HG03025 (cell line): Measurements from ENCODE around the gene ENTPD1.
"Not testable (repeated sequence)": the region's sequence is repeated elsewhere in the genome, so short reads cannot be mapped to it uniquely, and the experiment has no call there.

Experiments used
- ATAC-seq: cut with Tn5 transposase; IDR thresholded peaks from one replicate; pipeline ENCODE4 v1.9.1; 2021; ENCODE audit warnings: mild to moderate bottlenecking, moderate library complexity; ENCODE audit not compliant: unreplicated experiment, low FRiP score

ENTPD1 gene

GRCh38 chr10:95907456-95908253 is 151.7 kb downstream of the ENTPD1 start, which contains the start of gene CC2D2B:
Gene CC2D2B (plus strand): TSS chr10:95907975. CDS start chr10:95911324, 3,349 bp downstream.
- ATAC-seq, result peak; percentile 91

GRCh38 chr10:95908450-95908849 is 152.5 kb downstream of the ENTPD1 start:
- ATAC-seq, result no peak

GRCh38 chr10:95909561-95909960 is 153.6 kb downstream of the ENTPD1 start:
- no peak for ATAC-seq

GRCh38 chr10:95916039-95916438 is 160.1 kb downstream of the ENTPD1 start:
- ATAC-seq, result not testable (repeated sequence)
